HL-60 (cell line): ENCODE measurements around the gene TPP2.

ENCODE experiments used
- DNase-seq, 2 experiments: peaks; one replicate each; pipeline ENCODE4 v3.0.0-alpha.2; 2010 to 2020; ENCODE audit warnings: low read depth in 1 of 2, low spot score in 1 of 2
- H3K27ac ChIP-seq: fragments of 250-450 bp; sonication (Bioruptor Pico); replicated peaks from 2 replicates; pipeline ENCODE4 v1.5.1; 2020; ENCODE audit warnings: mild to moderate bottlenecking, moderate library complexity
- H3K27me3 ChIP-seq: fragments of 250-450 bp; sonication (Bioruptor Pico); 2 replicates; pipeline ENCODE4 v1.5.1; 2021; ENCODE audit warnings: mild to moderate bottlenecking, moderate library complexity; ENCODE audit not compliant: insufficient read depth, poor library complexity, severe bottlenecking
- H3K4me3 ChIP-seq: replicated peaks from 2 replicates; pipeline ENCODE4 v1.5.1; 2011; ENCODE audit warnings: mild to moderate bottlenecking, control low read depth, low read length; ENCODE audit not compliant: insufficient read depth
- GABPA ChIP-seq: IDR thresholded peaks from 2 replicates; pipeline ENCODE4 v1.6.1; 2012; ENCODE audit warnings: low read depth
- POLR2AphosphoS5 ChIP-seq: IDR thresholded peaks from 2 replicates; pipeline ENCODE4 v1.6.1; 2012; ENCODE audit warnings: low read depth
- SPI1 ChIP-seq: IDR thresholded peaks from 2 replicates; pipeline ENCODE4 v1.6.1; 2012; ENCODE audit warnings: low read depth, mild to moderate bottlenecking, borderline replicate concordance
- TF ChIP-seq, protein P1 (sequence below): IDR thresholded peaks from 2 replicates; pipeline ENCODE4 v1.6.1; 2012; ENCODE audit warnings: low read depth; ENCODE audit not compliant: insufficient replicate concordance
- TF ChIP-seq, protein P2 (sequence below): IDR thresholded peaks from one replicate; pipeline ENCODE4 v1.5.1; 2011; ENCODE audit warnings: low read length, control low read depth, inconsistent platforms; ENCODE audit not compliant: insufficient read depth

TPP2 gene

DNA sequence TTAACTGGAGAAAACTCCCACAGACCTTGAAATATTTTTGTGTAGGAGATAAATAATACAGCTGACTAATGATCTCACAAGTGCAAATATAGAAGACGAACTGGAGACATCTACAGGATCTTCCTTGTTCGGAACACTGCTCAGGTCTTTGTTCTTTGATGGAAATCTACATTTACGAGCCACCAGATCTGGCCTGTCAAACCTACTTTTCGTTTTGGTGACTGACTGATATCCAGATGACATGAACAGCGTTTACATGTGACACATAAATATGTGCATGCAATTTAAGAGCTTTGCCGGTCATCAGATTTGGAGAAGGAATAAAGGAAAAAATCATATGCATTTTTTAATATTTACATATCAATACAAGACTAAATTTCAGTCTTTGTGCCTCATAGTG, 24.5 kb upstream of the TPP2 start:
- no peak overlapping the region for H3K27ac ChIP-seq
- no peak for DNase-seq
- peaks cover 26% of the 10 kb centered on the region for H3K27me3 ChIP-seq
- no peak overlapping the region for H3K4me3 ChIP-seq
- TF ChIP-seq, protein P1, sequence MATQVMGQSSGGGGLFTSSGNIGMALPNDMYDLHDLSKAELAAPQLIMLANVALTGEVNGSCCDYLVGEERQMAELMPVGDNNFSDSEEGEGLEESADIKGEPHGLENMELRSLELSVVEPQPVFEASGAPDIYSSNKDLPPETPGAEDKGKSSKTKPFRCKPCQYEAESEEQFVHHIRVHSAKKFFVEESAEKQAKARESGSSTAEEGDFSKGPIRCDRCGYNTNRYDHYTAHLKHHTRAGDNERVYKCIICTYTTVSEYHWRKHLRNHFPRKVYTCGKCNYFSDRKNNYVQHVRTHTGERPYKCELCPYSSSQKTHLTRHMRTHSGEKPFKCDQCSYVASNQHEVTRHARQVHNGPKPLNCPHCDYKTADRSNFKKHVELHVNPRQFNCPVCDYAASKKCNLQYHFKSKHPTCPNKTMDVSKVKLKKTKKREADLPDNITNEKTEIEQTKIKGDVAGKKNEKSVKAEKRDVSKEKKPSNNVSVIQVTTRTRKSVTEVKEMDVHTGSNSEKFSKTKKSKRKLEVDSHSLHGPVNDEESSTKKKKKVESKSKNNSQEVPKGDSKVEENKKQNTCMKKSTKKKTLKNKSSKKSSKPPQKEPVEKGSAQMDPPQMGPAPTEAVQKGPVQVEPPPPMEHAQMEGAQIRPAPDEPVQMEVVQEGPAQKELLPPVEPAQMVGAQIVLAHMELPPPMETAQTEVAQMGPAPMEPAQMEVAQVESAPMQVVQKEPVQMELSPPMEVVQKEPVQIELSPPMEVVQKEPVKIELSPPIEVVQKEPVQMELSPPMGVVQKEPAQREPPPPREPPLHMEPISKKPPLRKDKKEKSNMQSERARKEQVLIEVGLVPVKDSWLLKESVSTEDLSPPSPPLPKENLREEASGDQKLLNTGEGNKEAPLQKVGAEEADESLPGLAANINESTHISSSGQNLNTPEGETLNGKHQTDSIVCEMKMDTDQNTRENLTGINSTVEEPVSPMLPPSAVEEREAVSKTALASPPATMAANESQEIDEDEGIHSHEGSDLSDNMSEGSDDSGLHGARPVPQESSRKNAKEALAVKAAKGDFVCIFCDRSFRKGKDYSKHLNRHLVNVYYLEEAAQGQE, result no peak
- TF ChIP-seq SPI1 (no peak), GABPA (no peak), POLR2AphosphoS5 (no peak)
- TF ChIP-seq, protein P2, sequence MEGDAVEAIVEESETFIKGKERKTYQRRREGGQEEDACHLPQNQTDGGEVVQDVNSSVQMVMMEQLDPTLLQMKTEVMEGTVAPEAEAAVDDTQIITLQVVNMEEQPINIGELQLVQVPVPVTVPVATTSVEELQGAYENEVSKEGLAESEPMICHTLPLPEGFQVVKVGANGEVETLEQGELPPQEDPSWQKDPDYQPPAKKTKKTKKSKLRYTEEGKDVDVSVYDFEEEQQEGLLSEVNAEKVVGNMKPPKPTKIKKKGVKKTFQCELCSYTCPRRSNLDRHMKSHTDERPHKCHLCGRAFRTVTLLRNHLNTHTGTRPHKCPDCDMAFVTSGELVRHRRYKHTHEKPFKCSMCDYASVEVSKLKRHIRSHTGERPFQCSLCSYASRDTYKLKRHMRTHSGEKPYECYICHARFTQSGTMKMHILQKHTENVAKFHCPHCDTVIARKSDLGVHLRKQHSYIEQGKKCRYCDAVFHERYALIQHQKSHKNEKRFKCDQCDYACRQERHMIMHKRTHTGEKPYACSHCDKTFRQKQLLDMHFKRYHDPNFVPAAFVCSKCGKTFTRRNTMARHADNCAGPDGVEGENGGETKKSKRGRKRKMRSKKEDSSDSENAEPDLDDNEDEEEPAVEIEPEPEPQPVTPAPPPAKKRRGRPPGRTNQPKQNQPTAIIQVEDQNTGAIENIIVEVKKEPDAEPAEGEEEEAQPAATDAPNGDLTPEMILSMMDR, result no peak

DNA sequence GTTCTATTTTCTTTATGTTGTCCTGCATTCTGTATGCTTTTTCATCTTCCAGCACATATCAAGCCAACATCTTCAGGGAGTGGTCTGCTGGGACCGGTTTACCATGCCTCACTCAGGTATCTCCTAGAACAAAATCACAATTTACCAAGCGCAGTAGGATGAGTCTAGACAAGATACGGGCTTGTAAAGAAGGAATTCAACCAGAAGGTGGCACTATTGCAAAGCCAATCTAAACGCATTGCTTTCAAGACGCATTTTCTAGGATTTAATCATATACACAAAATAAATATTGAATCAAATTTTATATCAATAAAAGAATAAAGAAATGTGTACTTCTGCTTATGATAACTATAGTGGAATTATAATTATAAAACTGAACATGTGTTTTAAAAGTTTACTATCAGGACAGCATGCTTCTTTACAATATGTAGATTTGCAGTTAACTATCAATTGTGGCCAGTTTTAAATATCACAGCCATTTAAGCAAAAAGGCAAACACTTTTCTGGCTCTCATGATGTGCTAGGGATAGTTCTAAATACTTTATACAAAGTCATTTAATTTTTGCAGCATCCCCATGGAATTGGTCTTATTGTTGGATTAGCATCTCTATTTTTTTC, 16.1 kb upstream of the TPP2 start:
- no peak for TF ChIP-seq POLR2AphosphoS5
- TF ChIP-seq, protein P2, result peak; percentile 55
- Histone ChIP-seq H3K27me3 (no peaks in the 10 kb centered on the region), H3K27ac (no peak overlapping the region), H3K4me3 (no peak overlapping the region)
- DNase-seq, result peak in 1 of 2 experiments; percentile 56

DNA sequence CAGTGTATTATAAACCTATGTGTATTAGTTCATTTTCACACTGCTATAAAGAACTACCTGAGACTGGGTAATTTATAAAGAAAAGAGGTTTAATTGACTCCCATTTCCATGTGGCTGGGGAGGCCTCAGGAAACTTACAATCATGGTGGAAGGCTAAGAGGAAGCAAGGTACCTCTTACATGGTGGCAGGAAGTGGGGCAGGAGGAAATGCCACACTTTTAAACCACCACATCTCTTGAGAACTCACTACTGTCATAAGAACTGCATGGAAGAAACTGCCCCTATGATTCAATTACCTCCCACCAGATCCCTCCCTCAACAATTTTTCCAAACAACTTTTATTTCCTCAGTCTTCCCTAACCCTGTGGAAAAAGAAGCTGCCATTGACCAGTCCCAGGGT, 14.5 kb upstream of the TPP2 start:
- Histone ChIP-seq H3K27me3 (no peaks in the 10 kb centered on the region), H3K27ac (no peak overlapping the region), H3K4me3 (no peak overlapping the region)
- TF ChIP-seq, protein P2, result no peak
- no peak for TF ChIP-seq GABPA
- TF ChIP-seq, protein P1, result no peak
- TF ChIP-seq SPI1, result no peak
- TF ChIP-seq POLR2AphosphoS5, result no peak
- no peak for DNase-seq

DNA sequence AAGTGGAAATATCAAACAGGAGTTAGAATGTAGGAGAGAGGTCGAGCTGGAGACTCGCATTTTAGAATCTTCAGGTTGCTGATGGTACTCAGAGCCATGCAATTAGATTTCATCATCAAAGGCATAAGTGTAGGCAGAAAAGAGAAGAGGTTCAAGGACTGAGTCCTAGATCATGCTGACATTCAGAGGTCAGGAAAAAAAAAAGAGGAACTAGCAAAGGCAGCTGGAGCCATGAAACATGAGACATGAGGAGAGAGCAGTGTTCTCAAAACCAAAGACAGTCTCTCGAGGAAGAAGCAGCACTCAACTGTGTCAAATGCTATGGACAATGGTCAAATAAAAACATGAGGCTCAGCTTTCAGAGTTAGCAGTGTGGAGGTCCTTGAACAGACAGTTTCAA, 12.4 kb upstream of the TPP2 start:
- Histone ChIP-seq H3K27ac (peak overlapping the region; percentile 19), H3K4me3 (no peak overlapping the region), H3K27me3 (no peaks in the 10 kb centered on the region)
- peak; percentile 43 to 80 for DNase-seq
- TF ChIP-seq, protein P1, result peak; percentile 5
- peak; percentile 95 for TF ChIP-seq SPI1
- TF ChIP-seq, protein P2, result no peak
- peak; percentile 40; the same call in 1 of the 2 replicates for TF ChIP-seq POLR2AphosphoS5
- no peak for TF ChIP-seq GABPA
